Stimulated activated CD4-positive, alpha-beta T cell treated with anti-CD3 and anti-CD28 coated beads, Interleukin-4, amount 100 ng/mL, for 1 hour (primary cell): Measurements from ENCODE around the gene NRXN3.
"Not testable (repeated sequence)": the region's sequence is repeated elsewhere in the genome, so short reads cannot be mapped to it uniquely, and the experiment has no call there.

Experiments used
- DNase-seq: peaks from one replicate; pipeline ENCODE4 v3.0.0-alpha.2; 2020

The NRXN3 gene

GRCh38 chr14:78417532-78417931 lies 247.4 kb downstream of the NRXN3 start:
- DNase-seq, result no peak

DNA sequence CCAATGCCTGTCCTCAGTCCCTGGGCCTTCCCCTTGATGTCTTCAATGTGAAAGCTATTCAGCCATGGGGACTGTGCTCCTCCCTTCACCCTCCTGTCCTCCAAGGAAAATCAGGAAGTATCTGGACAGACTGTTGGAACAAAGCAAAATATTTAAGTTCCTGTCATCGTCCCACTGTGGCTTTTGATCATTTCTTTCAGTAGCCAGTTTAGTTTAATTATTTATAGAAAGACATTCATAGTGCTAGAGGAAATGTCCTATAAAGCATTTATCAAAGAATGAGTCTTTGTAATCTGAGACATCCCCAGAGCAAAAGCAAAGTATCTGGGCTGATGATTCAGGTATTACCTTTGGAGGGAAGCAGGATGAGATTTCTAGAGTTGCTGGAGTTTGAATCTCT lies 254.1 kb downstream of the NRXN3 start:
- DNase-seq, result no peak

DNA sequence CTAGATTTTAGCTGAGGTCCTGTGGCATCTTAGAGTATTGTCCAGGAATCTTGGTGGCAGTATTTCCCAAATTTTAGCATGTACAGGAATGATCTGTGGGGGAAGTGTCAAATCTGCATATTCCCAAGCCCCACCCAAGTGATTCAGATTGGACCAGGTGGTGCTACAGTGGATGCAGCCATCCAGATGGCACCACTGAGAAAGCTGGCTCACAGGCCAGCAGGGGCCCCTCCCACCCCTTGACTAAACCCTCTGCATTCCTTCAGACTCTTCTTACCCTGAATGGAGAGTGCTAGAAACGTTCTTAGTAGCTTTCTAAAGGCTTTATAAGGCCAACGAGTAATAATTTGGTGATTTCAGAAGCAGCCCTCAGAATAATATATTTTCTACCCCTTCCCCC lies 255.2 kb downstream of the NRXN3 start:
- DNase-seq, result no peak

DNA sequence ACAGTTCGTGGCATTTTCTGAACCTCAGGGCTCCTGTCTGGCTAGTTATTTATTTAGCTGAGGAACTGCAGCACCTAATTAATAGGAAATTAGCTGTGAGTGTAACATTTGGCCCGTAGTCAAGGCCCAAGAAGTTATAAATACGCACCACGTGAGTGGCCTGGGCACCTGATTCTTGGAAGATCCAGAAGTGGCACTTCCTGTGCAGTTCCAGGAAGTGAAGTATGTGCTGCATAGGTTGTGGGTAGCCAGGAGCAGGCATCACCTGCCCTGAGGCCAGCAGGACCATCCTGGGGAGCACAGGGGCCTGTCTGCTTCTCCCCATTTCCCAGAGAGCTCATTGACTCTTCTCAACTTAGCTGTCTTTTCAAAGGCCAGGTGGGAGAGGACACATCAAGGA lies 255.6 kb downstream of the NRXN3 start:
- no peak for DNase-seq

- DNase-seq, result no peak
Observed at GRCh38 chr14:78432046-78432445, 261.9 kb downstream of the NRXN3 start.

DNA sequence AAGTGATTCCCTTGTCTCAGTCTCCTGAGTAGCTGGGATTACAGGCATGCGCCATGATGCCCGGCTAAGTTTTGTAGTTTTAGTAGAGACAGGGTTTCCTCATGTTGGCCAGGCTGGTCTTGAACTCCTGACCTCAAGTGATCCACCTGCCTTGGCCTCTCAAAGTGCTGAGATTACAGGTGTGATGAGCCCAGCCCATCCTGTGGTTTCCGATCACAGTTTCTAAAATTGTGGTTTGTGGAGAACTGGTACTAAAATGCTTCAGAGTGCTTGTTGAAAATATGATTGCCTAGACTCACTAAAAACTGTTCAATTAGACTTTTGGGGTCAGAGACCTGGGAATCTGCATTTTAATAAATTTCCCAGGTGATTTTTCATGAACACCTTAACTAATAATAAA lies 267.3 kb downstream of the NRXN3 start:
- not testable (repeated sequence) for DNase-seq

GRCh38 chr14:78440356-78440894 lies 270.3 kb downstream of the NRXN3 start:
- DNase-seq, result no peak

- no peak for DNase-seq
Observed at GRCh38 chr14:78443834-78444233, 273.7 kb downstream of the NRXN3 start.

DNA sequence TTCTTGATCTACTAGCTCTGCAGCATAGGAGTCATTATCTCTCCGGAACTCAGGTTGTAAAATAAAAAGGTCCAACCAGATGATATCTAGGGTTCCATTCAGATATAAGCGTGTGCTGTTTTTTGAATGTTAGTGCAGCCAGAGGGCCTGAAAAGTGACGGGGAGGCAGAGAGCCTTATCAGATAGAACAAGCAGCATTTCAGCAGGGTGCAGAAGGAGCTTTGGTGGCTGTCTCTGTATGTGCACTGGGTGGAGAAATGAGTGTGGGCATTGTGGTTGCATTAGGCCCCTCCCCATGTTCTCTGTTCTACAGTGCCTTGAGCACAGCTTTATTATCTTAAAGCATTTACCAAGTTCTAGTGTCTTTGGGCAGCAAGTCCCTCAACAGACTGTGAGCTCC lies 275.1 kb downstream of the NRXN3 start:
- DNase-seq, result no peak

DNA sequence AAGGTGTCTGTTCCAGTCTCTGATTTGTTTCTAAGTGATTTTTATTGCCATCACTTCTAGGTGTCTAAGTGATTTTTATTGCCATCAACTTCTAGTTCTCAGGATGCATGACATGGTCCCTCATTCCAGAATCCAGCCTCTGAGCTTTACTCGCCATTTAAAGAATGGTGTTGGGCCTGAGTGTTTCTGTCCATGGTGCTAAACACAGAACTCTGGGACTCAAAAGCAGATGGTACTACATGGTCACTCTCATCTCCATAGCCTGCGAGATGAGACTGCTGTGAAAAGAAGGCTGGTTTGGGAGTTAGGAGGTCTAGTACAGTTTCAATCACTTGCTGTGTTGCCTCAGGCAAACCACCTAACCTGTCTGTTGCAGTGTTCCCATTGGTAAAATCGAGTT lies 276.6 kb downstream of the NRXN3 start:
- no peak for DNase-seq

DNA sequence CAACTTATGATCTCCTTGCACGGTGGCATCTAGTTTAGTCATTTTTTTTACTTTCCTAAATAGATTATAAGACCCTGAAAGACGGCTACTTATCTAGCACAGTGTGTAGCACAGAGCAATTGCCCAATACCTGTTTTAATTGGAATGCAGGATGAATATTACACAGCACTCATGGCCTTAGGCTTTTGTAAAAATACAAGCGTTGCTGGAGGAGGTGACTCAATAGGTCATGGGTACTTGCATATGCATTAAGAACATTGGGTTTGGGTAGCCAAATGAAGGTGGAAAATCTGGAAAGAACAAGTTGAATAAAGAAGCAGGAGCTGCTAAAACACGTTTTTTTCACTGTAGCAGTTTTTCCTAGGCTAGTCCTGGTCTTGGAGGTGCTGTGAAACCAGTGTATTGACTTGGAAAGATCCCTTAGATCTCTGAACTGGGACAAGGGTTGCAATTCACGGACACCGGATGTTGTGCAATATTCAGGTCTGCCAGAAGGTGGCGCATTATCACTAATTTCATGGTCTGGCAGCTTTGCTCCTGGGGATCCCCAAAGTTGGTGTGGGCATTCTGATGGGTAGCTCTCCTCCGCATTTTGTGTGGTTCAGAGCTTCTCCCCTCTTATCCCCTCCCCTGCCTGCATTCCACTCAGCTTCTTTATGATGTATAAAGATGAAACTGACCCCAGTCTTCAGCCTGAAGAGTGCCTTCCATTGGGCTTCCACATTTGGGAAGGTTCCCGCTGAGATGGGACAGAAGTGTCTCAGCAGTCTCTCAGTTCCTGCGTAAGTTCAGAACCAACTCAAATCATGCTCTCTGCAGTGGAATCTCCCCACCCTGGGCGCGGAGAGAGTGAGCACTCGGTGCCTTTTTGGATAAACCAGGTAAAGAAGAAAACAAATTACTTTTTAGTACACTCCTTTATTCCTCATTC lies 278.3 kb downstream of the NRXN3 start:
- peak; percentile 2 for DNase-seq

DNA sequence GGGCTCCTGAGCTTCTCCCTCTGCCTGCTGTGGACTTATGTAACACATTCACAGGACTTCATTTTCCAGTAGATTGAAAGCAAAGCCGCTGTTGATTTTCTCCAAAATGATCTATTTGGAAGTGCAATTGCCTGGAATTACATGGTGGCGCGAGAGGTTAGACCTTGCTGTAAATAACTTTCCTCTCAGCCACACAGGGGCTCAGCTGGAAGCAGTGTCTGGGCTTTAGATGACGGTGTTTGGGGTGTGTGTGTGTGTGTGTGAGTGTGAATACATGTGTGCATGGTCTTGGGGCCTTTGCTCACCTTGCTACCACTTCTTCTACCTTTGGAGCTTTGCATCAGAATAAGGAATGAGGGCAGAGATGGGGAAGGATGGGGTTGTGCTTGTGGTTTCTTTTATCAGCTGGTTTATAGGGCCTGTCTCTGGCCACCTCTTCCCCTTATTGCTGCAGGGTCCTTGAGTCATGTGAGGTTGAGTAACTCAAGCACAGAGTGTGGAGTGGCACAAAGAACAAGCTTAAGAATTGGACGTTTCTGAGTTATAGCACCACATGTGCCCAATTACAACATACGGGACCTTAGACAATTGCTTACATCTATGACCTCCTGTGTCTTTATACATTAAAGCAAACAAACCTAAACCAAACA lies 280.6 kb downstream of the NRXN3 start:
- no peak for DNase-seq

DNA sequence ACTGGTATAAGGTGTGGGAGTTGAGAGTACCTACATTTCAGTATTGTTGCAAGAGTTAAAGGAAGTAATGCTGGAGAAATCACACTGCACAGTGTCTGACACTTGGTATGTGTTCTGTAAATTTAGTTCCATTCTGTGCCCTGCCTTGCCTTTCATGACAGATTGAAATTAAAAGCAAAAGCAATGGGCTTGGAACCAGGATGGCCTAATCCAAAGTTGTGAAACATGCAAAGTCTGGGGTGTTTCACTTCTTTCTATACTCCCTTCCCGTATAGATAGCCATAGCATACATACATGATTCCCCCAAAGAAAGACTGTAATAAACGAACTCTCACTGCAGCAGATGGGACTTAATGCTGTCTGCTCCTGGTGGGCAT lies 281.1 kb downstream of the NRXN3 start:
- DNase-seq, result no peak

DNA sequence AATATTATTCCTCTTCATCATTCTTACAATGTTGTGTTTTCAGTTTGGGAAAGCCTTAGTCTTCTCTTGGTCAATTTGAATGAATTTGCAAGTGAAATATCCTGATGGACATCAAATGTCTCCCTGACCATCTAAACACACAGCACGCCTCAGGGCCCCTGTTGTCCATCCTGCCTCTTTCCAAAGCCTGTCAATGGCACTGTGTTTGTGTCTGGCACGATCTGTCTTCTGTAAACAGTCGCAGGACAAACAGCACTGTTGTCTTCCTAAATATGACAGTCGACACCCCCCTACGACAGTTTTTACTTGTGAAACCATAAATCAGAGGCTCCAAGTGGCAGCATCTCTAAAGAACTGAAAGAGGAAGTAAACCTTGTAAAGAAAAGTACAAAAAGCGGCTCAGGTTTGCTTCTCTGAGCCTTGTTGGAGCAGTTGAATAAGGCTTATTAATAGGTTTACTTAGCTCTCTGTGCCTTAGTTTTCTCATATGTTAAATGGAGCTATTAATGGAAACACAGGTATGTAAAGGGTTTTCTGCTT lies 285.8 kb downstream of the NRXN3 start:
- DNase-seq, result no peak

- no peak for DNase-seq
Observed at GRCh38 chr14:78469947-78470346, 299.8 kb downstream of the NRXN3 start.

DNA sequence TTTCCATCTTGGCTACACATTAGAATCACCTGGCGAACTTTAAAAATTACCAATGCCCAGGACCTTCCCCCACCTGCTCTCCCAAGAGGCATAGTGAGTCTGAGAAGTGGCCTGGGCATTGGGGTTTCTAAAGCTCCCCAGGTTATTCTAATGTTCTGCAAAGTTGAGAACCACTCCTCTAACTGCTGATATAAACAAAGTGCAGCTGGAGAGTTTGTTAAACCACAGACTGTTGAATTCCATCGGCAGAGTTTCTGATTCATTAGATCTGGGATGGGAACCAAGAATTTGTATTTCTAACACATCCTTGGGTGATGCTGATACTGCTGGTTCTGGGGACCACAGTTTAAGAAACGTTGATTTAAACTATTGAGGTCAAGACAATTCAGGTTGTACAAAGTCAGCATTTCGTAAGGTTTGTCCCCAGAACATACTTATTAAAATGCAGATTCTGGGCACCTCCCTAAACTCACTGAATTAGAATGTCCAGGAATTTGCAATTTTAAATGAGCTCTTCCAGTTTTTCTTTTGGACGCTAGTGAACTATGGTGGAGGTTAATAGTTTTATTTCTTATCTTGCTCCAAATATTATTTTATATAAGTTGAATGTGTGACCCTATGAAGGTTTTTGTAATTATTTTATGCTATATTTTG lies 309.1 kb downstream of the NRXN3 start:
- no peak for DNase-seq

- DNase-seq, result no peak
Observed at GRCh38 chr14:78484028-78484427, 313.9 kb downstream of the NRXN3 start.

- DNase-seq, result no peak
Observed at GRCh38 chr14:78486081-78486480, 315.9 kb downstream of the NRXN3 start.

DNA sequence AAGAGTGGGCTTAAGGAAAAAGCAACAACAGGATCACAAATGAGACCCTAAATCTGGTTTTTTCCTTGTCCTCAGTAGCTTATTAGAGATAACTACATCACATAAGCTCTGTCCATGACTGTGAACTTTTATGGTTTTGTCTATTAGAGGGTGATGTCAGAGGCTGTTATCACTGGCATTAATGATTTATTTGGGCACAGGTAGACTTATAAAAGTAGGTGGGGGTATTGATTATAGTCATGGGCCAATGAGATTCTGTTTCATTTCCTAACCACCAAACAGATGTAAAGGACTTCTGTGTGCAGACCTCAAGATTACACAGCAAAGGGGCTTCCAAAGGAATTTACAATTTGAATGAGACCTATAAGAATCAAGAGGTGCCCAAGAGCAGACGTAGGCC lies 316.4 kb downstream of the NRXN3 start:
- no peak for DNase-seq

DNA sequence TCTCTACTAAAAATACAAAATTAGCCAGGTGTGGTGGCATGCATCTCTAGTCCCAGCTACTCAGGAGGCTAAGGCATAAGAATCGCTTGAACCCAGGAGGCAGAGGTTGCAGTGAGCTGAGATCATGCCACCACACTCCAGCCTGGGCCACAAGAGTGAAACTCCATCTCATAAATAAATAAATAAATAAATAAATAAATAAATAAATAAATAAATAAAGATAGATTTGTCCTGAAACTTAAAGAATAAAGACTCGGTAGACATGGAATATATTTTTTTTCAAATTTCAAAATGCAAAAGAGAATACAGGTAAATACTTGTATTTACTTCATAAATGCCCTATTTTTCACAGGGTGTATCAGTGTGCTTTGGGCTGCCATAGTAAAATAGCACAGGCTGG lies 317.4 kb downstream of the NRXN3 start:
- not testable (repeated sequence) for DNase-seq

DNA sequence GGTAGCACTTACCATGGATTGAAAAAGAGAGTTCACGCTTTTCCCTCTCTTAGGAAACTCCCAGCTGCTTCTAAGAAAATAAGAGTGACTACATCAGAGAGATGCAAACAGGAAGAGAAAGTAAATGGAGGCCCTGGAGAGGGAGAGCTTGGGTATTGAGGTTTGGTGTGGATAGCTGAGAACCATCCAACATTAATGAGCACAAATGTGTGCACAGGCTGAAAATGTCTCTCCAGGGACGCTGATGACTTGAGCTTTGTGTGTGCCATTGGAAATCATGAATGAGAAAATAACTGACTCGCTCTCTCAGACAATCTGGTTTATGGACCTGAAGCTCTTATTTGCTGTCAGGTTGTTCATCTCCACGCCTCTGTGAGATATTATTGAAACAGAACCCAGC lies 318.8 kb downstream of the NRXN3 start:
- no peak for DNase-seq

DNA sequence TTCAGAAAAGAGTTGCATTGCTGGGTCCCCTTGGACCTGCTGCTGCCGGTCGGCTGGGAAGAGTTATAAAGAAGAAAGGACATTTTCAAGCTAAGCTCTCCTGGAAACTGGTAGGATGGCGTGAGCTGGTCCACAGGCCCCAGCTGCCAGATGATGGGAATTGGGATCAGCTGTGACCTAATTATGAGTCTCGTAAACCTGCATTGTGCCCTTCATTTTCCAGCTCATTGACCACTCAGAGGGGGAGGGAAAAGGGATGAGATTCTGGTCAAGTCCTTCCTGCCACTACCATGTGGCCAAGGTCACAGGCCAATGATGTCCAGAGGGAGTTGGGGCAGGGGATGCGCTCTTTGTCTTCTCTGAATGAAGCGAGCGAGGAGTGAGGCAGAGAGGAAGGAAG lies 320.9 kb downstream of the NRXN3 start:
- DNase-seq, result no peak

DNA sequence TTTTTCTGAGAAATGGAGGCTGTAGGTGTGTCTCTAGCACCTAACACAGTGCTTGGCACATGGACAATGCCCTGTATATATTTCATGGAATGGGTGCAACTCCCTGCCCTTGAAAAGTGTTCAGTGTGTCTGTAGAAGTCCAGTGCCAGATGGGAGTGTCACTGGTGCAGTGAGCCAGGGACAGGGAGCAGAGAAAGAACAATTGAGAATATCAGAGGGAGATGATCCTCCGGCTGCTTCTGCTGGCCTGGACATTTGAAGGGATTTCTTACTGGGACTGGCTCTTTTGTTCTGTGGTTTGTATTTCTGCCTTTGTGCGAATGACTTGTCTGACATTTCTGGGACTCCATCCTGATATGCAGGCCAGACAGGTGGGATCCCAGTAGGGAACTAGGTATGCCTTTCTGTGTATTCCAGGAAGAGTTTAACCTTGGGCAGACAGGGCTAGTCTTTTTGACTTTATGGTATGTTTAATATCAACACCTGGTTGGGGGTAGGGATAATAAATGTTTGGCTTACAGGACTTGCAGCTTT lies 328.0 kb downstream of the NRXN3 start:
- no peak for DNase-seq
